GM18508 (cell line): ENCODE data around the gene GABRG3.

ENCODE experiments used
- ATAC-seq: cut with Tn5 transposase; IDR thresholded peaks from one replicate; pipeline ENCODE4 v1.9.1; 2021; ENCODE audit warnings: moderate number of reproducible peaks; ENCODE audit not compliant: insufficient read depth, unreplicated experiment

GABRG3 gene

DNA sequence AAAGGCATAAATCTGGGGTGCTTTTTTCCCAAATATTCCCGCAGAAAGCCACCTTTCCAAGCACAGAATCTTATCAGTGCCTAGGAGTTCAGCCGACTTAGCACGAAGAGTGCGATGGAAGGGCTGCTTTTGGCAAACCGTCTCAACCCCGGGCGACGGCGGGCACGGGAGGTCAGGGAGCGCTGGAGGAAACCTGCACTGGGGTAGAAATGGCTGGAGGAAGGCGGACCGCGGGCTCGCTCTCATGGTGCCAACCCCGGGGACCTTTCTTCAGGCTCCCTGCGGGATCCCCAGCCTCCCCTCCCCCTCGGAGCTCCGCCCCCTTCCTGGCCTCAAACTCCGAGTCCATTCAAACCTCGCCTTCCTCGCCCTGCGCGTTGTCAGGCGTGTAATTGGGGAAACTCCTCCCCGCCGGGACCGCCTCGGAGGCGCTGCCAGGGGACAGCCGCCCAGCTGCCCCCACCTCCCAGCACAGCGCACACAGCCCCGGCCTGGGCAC is at the start of gene GABRG3:
Gene GABRG3, plus strand, starts transcription at position 470 of the 499 bp plus-strand sequence.
- ATAC-seq = no peak

DNA sequence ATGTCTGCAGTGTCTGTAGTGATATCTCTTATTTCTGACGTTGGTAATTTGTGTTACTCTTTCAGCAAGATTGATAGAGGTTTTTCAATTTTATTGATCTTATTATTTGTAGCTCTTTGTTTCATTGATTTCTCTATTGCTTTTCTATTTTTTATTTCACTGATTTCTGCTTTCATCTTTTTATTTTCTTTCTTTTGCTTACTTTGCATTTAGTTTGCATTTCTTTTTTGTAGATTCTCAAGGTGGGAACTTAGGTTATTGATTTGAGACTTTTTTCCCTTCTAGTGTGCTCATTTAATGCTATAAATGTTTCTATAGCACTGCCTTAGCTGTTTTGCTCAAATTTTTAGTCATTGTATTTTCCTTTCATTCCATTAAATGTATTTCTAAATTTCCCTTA is 49.5 kb upstream of the GABRG3 start:
- ATAC-seq = no peak

DNA sequence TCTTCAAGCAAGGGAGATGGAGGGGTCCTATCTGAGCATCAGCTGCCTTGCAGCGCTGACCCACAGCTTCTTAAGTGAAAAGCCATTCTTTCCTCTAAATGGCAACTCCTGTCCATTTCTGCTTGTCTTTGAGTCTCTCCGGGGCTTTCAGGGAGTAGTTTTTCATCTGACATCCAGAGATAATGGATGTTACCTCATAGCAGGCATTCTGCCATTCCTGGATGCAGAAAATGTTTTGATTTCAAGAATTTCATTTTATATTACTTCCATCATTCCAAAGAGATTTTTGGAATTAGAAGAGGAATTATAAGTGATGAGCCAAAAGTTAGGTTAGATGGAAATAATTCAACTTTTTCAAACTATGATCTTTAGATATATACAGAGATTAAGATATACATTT is 44.9 kb upstream of the GABRG3 start:
- no peak for ATAC-seq

DNA sequence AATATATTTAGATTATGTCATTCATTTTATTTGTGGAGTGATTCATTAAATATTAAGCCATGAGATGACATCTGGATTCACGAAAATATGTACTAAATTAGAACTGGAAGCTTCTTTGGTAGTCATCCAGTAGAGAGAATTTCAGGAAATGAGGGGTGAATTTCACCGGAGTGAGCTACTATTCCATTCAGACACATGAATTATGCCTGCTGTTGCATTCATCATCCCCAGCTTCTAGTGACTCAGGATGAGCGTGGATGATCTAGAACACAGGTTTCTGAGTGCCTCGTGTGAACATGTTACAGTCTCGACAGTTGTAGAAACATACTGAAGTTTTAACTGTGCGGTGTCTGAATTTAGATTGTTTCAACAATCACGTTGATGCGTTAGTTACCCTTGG is 42.9 kb upstream of the GABRG3 start:
- no peak for ATAC-seq

DNA sequence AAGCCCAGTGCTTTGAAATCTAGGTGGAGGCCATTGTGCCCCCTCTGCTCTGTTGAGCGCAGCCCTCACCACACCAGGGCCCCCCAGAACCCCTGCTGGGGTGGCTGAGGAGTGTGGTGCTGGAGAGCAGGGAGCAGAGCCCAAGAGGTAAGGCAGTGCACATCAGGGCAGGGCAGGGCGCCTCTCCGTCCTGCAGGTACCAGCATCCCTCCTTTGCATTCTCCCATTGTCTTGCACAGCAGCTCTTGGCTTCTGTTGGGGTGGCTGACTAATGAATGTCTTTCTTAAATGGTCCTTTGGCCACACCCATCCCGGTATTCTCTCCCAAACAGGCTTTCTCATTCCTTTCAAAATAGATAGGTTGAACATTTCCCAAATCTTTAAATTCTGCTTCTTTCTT is 41.4 kb upstream of the GABRG3 start:
- no peak for ATAC-seq

DNA sequence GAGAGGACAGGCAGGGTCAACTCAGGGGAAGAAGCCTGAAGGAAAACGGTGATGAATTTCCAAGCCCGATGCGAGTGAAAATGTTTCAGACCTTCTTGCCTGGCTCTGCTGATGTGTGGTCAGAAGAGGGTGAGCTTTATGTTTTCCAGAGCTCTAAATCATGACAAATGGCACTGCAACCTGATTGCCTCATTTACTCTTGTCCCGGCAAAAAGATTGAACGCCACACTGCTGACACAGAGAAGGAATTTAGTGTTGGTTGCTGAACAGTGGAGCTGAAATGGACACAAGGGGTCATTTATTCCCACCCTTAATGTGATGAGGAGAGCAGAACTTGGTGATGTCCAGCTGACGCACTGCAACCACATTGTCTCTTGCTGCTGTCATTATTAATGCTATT is 36.1 kb upstream of the GABRG3 start:
- no peak for ATAC-seq

DNA sequence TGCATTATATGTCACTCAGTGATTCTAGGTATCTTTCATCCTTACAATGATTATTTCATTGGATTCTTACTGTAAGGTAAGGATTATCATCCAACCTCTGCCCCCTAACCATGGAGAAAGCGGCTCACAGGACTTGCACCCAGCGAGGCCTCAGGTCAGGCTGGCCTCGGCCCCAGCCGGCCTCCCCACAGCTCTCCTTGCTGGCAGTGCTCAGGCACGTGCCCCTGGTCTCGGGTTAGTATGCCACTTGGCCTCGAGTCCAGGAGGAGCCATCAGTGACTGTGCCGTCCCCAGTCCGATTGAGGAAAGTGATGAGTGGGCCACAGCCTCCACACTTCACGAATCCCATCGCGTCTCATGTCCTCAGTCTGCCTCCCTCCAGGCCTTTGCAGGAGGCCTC is 35.7 kb upstream of the GABRG3 start:
- no peak for ATAC-seq

DNA sequence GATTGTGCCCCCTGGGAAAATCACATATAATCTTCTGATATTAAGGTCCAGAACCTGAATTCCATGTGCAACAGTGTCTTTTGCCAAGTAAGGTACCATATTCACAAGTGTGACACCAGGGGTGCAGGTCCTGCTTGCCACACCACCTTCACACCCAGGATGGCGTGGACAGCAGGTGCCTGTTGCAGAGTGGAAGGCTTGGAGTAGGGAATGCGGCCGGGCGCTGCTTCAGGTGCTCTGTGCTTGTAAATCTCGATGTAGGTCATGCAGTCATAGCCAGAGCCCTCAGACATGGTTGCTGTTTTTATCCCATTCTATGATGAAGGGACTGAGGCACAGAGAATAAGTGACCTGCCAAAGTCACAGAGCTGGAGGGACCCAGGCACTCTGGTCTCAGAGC is 34.5 kb upstream of the GABRG3 start:
- ATAC-seq = no peak

DNA sequence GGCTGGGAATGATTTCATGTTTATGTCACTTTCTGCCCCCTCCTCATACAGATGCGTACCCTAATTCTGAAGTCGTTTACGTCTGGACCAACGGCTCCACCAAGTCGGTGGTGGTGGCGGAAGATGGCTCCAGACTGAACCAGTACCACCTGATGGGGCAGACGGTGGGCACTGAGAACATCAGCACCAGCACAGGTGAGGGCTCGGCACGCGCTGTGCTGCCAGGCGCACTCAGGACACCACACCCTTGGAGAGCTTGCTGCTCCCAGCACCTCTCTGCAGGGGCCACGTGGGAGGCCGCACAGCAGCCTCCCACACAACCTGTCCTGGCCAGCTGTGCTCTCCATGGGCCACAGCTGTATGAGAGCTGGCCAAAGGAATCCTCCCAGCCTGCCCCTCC is 33.8 kb upstream of the GABRG3 start:
- ATAC-seq = no peak

DNA sequence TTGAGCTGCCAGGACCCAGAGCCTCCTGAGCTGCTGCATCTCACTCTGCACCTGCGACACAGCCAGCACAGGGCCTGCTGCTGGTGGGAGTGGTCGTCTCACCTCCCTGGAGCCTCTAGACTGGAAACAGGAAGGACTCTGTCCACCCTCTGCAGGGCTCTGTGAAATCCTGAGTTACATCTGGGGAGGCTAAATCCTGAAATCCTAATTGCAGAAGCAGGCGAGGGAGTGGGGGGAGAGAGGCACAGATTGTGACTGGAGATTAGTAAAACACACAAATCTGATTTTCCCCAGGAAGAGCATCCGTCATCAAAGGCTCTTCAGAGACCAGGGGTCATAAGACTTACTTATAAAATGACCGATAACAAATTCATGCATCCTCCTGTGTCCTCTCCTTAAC is 31.6 kb upstream of the GABRG3 start:
- no peak for ATAC-seq

DNA sequence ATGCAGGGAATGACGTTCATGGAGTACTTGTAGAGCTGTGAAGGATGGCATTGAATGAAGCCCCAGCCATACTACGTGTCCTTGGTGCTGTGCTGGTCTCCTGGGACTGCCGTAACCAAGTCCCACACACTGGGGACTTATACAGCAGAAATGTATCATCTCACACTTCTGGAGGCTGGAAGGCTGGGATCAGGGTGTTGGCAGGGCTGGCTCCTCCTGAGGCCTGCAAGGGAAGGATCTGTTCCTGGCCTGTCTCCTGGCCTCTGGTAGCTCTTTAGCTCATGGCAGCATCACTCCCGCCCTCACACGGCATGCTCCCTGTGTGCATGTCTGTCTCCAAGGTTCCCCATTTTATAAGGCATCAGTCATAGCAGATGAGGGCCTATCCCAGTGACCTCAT is 29.5 kb upstream of the GABRG3 start:
- no peak for ATAC-seq

DNA sequence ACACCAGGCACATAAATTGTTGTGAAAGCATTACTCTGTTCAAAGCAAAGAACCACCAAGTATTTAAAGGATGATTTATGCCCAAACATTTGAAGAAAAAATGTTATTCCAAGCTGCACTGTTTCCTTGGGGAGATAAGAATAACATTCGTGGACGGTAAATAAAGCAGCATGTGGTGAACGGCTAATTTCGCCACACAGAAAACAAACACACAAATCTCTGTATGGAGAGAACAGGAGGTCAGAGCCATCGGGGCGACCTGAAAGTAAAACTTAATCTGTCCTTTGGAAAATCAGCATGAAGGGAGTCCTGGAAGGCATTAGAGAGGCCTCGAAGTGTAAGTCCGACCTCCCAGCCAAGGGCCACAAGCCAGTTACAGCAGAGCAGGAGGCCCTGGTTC is 27.1 kb upstream of the GABRG3 start:
- ATAC-seq = no peak

DNA sequence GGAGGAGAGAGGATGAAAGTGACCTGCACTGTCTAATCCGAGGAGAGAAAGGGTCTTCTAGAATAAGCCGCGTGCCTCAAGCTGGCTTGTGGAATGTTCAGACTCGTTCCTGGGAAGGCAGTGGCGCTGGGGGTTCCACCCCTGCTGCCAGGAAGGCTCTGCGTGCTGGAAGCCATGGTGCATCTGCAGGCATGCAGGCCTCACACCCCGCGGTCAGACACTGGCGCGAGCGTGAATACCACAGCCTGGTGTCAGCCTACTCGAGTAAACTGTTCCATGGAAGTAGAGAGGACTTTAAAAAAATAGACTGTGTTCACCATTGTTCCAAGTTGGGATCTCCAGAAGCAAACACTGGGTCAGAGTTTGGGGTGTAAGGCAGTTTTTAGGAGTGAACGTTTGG is 25.9 kb upstream of the GABRG3 start:
- no peak for ATAC-seq

DNA sequence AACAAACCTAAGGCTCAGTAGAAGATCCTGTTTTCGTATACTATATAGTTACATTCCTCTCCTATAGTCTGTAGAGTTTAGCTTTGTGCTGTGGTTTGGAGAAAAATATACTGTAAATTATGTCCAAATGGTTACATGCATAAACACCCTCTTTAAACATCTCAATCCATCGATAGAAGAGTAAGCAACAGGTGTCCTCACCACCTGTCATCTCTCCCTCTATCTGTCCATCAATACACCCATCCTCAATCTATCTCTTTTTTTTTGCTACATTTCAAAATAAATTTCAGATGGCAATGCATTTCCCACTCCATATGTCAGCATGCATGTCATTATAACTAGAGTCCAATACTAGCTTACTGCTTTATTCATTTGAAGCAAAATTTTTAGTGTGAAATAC is 21.0 kb upstream of the GABRG3 start:
- ATAC-seq = no peak

DNA sequence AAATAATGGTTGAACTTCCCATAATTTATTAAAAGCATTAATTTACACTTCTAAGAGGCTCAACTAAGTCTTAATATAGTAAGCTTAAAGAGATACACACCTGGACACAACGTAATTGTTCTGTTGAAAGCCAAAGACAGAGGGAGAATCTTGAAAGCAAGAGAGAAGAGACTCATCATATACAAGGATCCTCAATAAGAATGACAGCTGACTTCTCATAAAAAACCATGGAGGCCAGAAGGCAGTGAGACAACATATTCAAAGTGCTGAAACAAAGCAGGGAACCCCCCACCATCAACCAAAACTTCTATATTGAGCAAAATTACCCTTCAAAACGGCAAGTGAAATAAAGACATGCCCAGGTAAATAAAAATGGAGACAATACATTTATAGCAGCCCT is 16.6 kb upstream of the GABRG3 start:
- ATAC-seq = no peak

DNA sequence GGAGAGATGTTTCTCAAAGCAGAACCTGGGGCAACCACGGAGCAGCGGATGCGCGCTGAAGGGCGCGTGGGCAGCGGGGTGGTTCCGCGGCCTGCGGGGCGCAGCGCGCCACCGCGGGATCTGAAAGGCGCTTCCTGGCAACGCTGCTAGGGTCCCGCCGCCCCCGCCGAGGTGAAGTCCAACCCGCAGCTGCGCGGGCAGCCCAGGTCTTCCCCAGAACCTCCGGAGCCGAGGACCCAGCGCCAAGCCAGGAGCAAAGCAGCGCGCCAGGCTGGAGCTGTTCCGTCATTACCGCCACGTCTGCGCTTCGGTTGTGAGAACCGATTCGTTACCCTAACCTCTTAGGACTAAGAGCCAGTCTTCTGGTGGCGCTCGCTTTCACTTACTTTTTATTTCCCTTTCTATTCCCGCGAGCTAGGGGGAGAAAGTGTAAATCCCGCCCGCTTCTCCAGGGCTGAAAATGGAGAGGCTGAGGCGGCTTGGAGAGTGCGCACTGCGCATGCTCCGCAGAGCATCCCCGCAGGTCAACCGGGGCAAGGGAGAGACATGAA is 3.2 kb upstream of the GABRG3 start:
- no peak for ATAC-seq

DNA sequence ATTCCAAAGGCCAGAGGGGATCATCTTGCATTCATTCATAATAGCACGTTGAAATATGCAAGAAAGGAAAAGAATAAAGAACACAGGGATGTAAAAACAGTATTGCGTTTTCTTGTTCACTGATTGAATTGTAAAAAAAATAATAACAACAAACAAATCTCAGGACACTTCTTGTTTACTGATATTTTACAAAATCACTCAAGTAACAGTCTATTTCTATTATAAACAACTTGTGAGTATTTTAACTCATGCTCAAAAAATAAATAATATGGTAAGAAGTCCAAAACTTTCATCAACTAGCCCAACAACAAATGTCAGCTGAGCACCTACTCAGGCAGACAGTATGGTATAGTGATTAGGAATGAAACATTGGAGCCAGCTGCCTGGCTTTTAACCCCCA is 2.2 kb upstream of the GABRG3 start:
- ATAC-seq = no peak

DNA sequence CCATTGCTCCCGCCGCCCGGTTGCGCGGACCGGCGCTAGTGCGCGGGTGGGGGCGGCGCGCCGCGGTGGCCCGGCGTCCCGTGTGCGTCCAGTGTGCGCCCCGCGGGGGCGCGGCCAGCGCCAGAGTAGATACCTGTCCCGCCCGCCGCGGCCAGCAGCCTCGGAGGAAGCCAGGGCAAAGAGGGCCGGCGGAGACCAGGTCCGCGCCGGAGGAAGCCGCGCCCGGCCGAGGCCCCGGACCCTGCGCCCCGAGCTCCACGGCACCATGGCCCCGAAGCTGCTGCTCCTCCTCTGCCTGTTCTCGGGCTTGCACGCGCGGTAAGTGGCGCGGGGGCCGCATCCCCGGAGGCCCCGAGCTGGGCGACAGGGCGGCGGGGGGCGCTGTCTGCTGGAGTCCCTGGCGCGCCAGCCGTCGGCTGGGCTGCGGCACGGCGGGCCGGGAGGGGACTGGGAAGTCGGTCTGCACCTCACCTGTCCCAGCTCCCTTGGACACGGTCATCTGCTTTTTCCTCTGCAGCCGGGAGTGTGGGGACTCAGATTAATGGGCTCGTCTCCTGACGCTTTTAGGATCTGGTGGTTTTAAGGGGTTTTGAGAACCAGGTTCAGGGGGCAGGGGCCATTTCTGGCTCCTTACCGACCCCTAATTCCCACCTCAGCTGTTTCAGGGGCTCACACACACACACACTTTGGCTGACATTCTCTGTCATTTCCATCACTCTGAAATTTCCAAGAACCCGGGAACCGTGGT is 464 bp downstream of the GABRG3 start:
- ATAC-seq = no peak

DNA sequence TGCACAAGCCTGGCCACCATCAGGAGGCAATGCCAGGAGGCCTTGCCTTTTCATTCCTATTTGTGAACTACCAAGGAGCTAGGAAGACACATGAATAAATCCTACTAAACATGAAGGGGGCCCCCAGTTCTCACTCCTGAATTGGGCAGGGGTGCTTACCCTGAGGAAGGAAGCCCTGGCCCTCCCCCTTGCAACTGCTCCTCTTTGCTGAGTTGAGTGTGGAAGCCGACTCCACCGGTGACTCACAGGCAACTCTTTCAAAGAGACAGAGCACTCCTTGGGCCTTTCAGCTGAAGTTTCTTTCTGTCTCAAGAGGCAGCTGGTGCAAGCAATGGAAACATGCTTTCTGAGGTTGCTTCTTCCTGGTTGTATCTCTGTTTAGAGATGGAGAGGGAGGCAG is 1.7 kb downstream of the GABRG3 start:
- no peak for ATAC-seq

DNA sequence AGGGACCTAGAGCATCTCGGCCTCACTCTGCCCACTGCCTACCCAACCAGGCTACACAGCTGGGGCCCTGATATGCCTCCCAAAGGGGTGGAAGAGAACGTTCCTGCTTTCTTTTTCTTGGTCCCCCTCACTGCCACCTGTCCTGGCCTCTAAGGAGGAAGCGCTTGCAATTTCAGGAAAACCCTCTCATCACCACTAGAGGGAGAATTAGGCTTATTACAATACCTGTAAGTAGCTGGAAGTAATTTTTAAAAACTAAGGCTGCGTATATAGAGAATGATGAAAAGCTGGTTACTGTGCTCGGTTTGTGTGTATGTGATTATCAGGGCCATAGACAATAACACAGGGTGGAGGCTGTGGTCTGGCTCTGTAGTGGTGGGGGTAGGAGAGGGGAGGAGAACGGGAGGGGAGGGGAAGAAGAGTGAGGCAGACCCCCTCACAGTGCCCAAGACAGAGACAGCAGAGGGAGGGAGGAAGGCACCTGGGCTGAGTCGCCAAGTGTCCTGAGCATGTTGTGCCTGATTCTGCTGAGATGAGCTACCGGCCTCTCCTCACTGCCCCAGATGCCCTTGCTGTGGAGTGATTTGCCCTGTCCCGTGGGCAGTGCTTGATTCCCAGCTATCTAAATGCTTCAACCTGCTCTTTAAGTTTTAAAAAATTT is 3.3 kb downstream of the GABRG3 start:
- no peak for ATAC-seq

DNA sequence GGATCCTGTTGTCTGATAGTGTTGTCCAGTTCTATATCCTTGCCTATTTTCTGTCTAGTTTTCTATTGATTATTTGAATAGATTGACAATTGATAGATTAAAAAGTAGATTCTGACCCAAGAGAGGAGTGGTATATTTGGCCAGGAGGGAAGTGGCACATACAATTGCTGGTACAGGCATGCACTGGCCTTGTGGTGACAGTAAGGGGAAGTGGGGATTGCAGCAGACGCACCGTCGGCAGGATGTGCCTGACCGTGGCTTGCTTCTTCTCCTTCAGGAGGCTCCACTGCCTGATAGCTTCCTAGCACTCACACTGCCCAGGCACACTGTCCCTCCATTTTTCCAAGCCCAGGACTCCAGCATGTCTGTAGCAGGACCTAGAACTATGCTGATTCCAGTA is 10.5 kb downstream of the GABRG3 start:
- no peak for ATAC-seq

DNA sequence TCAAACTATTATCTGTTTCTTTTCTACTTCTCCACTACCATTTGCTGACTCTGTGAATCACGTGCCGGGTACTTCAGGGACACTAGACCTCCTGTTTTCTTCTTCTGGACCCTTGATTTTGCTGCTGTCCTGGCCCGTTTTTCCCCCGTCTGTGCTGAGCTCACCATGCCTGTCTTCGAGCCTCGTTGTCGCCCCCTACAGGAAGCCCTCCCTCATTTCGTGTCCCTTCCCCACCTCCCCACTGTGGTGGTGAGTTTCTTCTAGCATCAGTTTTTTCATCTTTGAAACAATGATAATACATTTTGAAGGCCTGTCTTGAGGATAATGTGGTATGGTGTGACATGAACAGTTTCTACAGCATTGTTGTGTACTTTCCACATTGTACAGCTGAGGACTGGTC is 12.8 kb downstream of the GABRG3 start:
- ATAC-seq = no peak
